Ovary (tissue), 9 donors: ENCODE data around the gene MYMX. TPM values are rescaled to one million over a fixed set of nuclear protein-coding genes. Genes with fewer than 3 reads are reported as not detected.
"Not testable (repeated sequence)": the region's sequence is repeated elsewhere in the genome, so short reads cannot be mapped to it uniquely, and the experiment has no call there.

ENCODE experiments used
- DNase-seq, 5 donors: peaks; one replicate each; pipeline ENCODE4 v3.0.0-alpha.2; 2019 to 2020
- H3K27ac ChIP-seq, 2 donors: fragments of 200-600 bp; one replicate each; pipeline versions ENCODE4 v1.5.1 to v1.8.0; 2019 to 2022
- H3K27me3 ChIP-seq: fragments of 200-600 bp; one replicate; pipeline ENCODE4 v1.8.0; 2022
- H3K36me3 ChIP-seq: fragments of 200-600 bp; sonication (generic); one replicate; pipeline ENCODE4 v1.5.1; 2019
- H3K4me1 ChIP-seq: one replicate; pipeline ENCODE4 v1.8.1; 2013; ENCODE audit warnings: mild to moderate bottlenecking, moderate library complexity; ENCODE audit not compliant: insufficient read depth
- H3K4me3 ChIP-seq: fragments of 200-600 bp; sonication (generic); one replicate; pipeline ENCODE4 v1.5.1; 2017
- H3K9me3 ChIP-seq, 2 donors: fragments of 200-600 bp in 1 of 2; sonication (generic) in 1 of 2; one replicate each; pipeline versions ENCODE4 v1.5.1 to v1.8.1; 2013 to 2019; ENCODE audit warnings: mild to moderate bottlenecking in 1 of 2, moderate library complexity in 1 of 2
- CTCF ChIP-seq, 3 donors: fragments of 450-650 bp in 2 of 3; fragments of 200-600 bp in 1 of 3; IDR thresholded peaks; one replicate each; pipeline versions ENCODE4 v1.5.1 to v1.8.0; 2016 to 2022; ENCODE audit warnings: antibody characterized with exemption in 3 of 3, mild to moderate bottlenecking in 1 of 3
- EP300 ChIP-seq: sonication (generic); formaldehyde crosslinking; IDR thresholded peaks from one replicate; pipeline ENCODE4 v1.6.1; 2017; ENCODE audit warnings: antibody characterized with exemption
- POLR2A ChIP-seq: fragments of 450-650 bp; IDR thresholded peaks from one replicate; pipeline ENCODE4 v1.6.1; 2017; ENCODE audit warnings: antibody characterized with exemption, mild to moderate bottlenecking, moderate library complexity
- WGBS, 3 donors: extraction: QIAGEN DNeasy Blood & Tissue Kit in 1 of 3; methylation state at CpG; one replicate each; pipeline versions ENCODE4 v1.1.5 to v1.1.7; 2013 to 2017; 5-methylcytosine and 5-hydroxymethylcytosine counted together
- intact Hi-C, 4 donors: fragments of 100-400 bp; cut with DNase I; formaldehyde crosslinking; loops; one replicate each; pipeline versions ENCODE4 v1.11.0 to v1.15.1; 2022 to 2023
- polyA plus RNA-seq, 2 donors: library from polyadenylated mRNA; stranded (reverse); fragments of 200-250 nt in 1 of 2; fragments of 350-450 nt in 1 of 2; fragmentation: Illumina TruSeq in 1 of 2; extraction: RNeasy Lipid Tissue Mini Kit (QIAGEN cat#74804) in 1 of 2; gene quantifications; one replicate each; pipeline ENCODE4 v1.2.3, GENCODE V29; 2013 to 2014
- total RNA-seq, 7 donors: library from RNA; depleted of rRNA in 2 of 7; stranded (reverse); fragments of >200 nt in 2 of 7; fragmentation: NEBNext Ultra II Directional in 3 of 7; extraction: Animal tissue kit (Norgen Biotek cat#: 25700) in 3 of 7; gene quantifications; one replicate each; pipeline versions ENCODE4 v1.1.0 to v1.2.4, GENCODE V29; 2016 to 2023
- donor health status: DM: no; HTN: no; CAD: no; lungs with moderate emphysema.
- donor health status: DM: no; HTN: no; CAD: no.
- donor health status: Bipolar disorder and iron deficiency.
- donor health status: DM: yes; HTN: yes; CAD: no.
- donor health status: DM: no; HTN: no; CAD: no.
- donor health status: DM: yes; HTN: yes; CAD: no.

Gene MYMX
- total and polyA plus RNA-seq, 9 donors: 0.40 to 0.50 (median 0.42) TPM; not detected in 5

- intact Hi-C loops: loop anchor here in 3 of 4 donors (5.0 to 10.0 kb wide), 3 partner anchors 48 to 667 kb away; partner anchors contain the start of gene LRRC73 (in 1 of the 3)
- no peak overlapping the region for H3K4me3 ChIP-seq
- H3K9me3 ChIP-seq: no peaks in the 10 kb centered on the region
- no peak for DNase-seq
- no peak overlapping the region for H3K27ac ChIP-seq
- peaks cover 3% of the 10 kb centered on the region for H3K4me1 ChIP-seq
- H3K36me3 ChIP-seq: no peaks in the 10 kb centered on the region
- no peaks in the 10 kb centered on the region for H3K27me3 ChIP-seq
- TF ChIP-seq POLR2A (no peak), EP300 (no peak), CTCF (IDR thresholded peaks at IDR 0.05) (no peak)
- 88 to 96% (median 94%) methylated on average over 7 of the region's 7 CpGs for whole genome bisulfite sequencing, 3 donors
Measured at GRCh38 chr6:44179648-44180047, 37.1 kb upstream of the MYMX start.

- Histone ChIP-seq H3K9me3 (no peaks in the 10 kb centered on the region), H3K27me3 (no peaks in the 10 kb centered on the region), H3K4me1 (peaks cover 3% of the 10 kb centered on the region), H3K4me3 (no peak overlapping the region), H3K27ac (no peak overlapping the region), H3K36me3 (no peaks in the 10 kb centered on the region)
- 93 to 96% (median 95%) methylated on average over 4 of the region's 4 CpGs for WGBS, 3 donors
- no peak for TF ChIP-seq POLR2A
- no peak for TF ChIP-seq CTCF (IDR thresholded peaks at IDR 0.05)
- no peak for TF ChIP-seq EP300
- intact Hi-C loops: no loop called here
- no peak for DNase-seq
Measured at GRCh38 chr6:44180406-44180805, 36.3 kb upstream of the MYMX start.

- Histone ChIP-seq H3K27me3 (no peaks in the 10 kb centered on the region), H3K27ac (no peak overlapping the region), H3K4me3 (no peak overlapping the region), H3K4me1 (peaks cover 3% of the 10 kb centered on the region), H3K9me3 (no peaks in the 10 kb centered on the region), H3K36me3 (no peaks in the 10 kb centered on the region)
- no peak for DNase-seq
- intact Hi-C loops: no loop called here
- TF ChIP-seq POLR2A (no peak), EP300 (no peak)
- WGBS, 3 donors: 94 to 100% (median 98%) methylated on average over 4 of the region's 4 CpGs
Measured at GRCh38 chr6:44180886-44181285, 35.8 kb upstream of the MYMX start.

- H3K4me3 ChIP-seq, H3K9me3 ChIP-seq, DNase-seq, H3K36me3 ChIP-seq, H3K4me1 ChIP-seq, H3K27ac ChIP-seq, intact Hi-C loops, H3K27me3 ChIP-seq: not testable (repeated sequence)
Measured at GRCh38 chr6:44181784-44182183, 34.9 kb upstream of the MYMX start.

GRCh38 chr6:44182911-44183390, 33.8 kb upstream of the MYMX start:
- 92 to 97% (median 95%) methylated on average over 4 of the region's 4 CpGs for WGBS, 3 donors
- TF ChIP-seq CTCF (IDR thresholded peaks at IDR 0.05) (no peak), EP300 (no peak), POLR2A (no peak)
- Histone ChIP-seq H3K4me3 (no peak overlapping the region), H3K27me3 (no peaks in the 10 kb centered on the region), H3K9me3 (no peaks in the 10 kb centered on the region), H3K36me3 (no peaks in the 10 kb centered on the region), H3K4me1 (peaks cover 2% of the 10 kb centered on the region), H3K27ac (no peak overlapping the region)
- intact Hi-C loops: no loop called here
- DNase-seq: no peak
